Activated effector memory CD4-positive, alpha-beta T cell treated with Interleukin-2 at 50 U/mL for 16 hours (primary cell): ENCODE data around the gene EVX2.

Experiments used
- DNase-seq: peaks from one replicate; pipeline ENCODE4 v3.0.0-alpha.2; 2020

Gene EVX2

GRCh38 chr2:176081376-176081836 lies 2.4 kb downstream of the EVX2 start:
- no peak for DNase-seq

- no peak for DNase-seq
These were observed 3.0 kb downstream of the EVX2 start for GRCh38 chr2:176080540-176081375.

DNA sequence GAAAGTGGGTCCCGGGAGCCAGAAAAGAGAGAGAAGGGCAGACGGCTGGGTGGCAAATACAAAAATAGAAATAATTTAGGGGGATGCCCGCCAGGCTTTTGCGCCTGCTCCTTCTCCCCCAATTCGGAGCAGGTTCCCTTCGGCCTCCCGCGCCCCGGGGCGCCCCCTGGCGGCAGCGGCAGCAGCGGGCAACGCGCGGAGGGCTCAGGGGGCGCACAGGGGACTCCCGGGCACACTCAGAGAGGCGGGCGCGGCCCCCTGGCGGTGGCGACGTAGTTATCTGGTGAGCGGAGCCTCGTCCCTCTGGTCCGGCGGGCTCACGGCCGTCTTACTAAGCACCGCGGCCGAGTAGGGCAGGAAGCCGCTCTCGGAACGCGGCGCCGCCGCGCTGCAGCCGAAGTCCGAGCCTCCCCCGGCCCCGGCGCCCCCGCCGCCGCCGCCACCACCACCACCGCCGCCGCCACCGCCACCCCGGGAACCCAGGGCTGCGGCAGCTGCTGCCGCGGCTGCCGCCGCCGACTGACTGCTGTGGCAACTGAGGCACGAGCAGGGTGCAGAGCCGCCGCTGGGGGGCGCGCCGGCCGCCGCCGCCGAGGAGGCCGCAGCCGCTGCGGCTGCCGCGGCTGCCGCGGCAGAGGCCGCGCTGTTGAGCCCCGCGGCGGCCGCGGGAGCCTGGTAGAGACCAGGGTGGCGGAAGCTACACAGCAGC lies 3.8 kb downstream of the EVX2 start:
- DNase-seq = no peak

- no peak for DNase-seq
These were observed 4.4 kb downstream of the EVX2 start for GRCh38 chr2:176079285-176079830.

DNA sequence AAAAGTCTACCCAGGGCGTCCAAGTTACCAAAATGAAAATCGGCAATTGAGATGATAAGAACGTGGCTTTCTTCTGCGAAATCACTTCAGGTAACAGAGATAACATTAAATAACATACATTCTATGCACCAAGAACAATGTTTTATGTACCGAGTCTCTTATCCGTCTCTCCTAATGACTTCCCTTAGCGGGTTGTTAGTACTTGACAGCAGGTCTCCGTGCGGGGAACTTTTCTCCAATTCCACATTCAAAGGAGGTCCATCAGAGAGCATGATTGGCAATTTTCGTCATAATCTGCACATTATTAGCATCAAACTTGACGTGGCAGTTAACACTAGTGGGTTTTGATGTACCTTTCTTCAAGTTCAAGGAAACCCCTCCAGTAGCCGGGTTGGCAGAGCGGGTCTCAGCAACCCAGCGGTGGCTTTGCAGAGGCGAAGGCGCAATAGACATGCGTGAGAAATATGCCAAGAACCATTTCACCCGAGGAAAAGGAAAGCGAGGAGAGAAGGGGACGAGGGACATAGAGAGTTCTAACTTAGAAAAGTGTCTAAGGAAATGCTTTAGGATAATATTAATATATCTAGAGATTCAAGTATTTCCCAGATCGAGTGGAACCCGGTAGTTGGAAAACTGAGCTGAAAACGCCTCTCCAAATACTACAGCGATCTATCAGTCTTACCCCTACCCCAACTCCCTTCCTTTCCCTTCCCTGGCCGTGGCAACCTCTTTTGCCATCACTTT lies 5.0 kb downstream of the EVX2 start:
- DNase-seq = no peak

GRCh38 chr2:176076796-176077195 lies 7.0 kb downstream of the EVX2 start:
- DNase-seq = no peak

DNA sequence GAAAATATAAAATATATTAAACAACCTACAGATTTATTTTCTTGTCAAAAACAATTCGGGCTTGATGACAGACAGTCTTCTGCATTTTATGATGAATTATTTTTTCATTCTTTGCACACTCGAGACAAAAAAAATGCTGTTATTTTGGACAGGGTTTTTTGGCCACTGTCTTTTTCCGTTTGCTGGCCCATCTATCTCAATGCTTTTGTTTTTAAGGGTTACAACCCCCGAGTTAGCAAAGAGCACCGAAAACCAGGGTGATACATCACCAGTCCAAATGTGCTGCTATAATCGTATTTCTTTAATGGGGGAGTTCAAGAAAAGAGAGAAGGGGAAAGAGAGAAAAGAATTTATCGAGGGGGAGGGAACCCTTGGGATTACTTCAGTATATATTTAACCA lies 7.7 kb downstream of the EVX2 start:
- no peak for DNase-seq

DNA sequence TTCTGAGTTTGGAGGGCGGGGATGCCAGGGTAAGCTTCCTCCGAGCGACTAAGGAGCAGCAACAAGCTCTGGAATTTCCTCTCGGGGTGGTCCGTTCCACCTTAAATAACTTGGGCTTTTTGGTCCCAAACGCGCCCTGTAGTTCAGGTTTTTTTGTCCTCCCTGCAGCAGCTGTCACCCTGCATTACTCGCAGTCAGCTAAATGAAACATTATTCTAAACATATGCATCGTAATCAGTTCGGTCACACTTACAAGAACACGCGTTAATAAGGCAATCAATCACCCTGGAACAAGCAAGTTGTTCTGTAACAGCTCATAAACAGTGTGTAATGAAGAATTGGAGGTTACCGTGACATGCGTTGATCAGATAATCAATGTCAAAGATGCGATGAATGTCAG lies 8.3 kb downstream of the EVX2 start:
- no peak for DNase-seq

DNA sequence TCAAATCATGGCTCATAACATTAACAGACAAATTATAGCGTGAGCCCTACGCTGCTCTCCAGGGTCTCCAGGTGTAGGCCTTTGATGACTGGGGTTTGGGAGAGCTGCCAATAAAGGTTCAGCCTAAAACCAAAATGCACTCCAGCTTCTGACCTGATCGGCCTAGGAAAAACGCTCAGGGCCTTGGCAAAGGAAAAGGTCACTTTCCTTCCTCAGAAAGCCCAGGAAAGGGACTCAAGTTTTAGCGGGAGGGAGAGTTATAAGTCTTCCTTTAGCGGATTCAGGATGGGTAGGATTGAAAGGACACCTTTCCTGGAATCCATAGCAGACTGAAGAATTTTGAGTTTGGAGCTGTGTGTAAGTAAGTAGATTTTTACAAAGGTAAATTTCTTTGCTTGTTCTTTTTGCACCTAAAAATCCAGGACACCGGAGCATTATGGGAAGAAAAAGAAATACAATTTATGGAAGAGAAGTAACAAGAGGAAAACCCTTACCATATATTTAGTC lies 8.8 kb downstream of the EVX2 start:
- no peak for DNase-seq

DNA sequence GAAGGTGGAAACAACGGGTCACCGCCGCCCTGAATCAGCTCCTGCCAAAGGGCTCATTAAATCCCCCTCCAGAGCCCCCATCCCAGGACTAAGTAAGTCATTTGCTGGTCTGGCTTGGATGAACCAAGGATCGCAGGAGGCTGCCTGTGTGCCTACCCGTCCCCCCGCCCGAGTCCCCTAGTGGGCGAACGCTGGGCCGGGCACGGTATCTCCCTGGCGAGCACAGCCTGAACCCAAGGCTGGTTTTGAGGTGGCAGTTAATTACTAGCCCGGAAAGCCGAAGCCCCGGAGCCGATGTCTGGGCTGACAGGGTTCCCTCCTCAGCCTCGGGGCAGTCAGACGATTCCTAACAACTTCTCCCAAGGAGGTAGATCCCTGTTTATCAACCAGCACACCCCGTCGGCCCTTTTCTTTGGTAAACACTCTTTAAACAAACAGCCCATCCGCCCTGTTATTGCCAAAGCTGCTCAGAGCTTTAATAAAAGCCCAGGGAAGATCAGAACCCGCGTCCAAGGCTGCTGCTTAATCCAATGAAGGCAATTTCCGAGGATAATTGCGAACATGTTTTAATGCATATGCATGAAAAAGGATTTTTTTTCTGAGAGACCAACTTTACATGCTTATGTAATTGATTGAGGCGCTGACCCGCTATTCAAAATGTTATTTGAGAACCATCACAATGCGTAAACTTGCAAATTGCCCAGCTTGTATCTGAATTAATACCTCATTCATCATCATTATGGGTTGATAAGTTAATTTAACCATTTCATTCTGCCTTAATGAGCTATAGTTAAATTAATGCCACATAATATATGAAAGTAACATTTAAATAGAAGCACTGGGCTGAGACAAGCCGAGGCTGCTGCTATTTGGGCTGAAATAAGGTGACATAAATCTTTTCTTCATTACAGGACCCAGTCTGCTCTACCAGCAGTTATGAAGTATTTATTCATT lies 10.5 kb downstream of the EVX2 start:
- DNase-seq = no peak

- no peak for DNase-seq
These were observed 11.5 kb downstream of the EVX2 start for GRCh38 chr2:176072292-176072669.

DNA sequence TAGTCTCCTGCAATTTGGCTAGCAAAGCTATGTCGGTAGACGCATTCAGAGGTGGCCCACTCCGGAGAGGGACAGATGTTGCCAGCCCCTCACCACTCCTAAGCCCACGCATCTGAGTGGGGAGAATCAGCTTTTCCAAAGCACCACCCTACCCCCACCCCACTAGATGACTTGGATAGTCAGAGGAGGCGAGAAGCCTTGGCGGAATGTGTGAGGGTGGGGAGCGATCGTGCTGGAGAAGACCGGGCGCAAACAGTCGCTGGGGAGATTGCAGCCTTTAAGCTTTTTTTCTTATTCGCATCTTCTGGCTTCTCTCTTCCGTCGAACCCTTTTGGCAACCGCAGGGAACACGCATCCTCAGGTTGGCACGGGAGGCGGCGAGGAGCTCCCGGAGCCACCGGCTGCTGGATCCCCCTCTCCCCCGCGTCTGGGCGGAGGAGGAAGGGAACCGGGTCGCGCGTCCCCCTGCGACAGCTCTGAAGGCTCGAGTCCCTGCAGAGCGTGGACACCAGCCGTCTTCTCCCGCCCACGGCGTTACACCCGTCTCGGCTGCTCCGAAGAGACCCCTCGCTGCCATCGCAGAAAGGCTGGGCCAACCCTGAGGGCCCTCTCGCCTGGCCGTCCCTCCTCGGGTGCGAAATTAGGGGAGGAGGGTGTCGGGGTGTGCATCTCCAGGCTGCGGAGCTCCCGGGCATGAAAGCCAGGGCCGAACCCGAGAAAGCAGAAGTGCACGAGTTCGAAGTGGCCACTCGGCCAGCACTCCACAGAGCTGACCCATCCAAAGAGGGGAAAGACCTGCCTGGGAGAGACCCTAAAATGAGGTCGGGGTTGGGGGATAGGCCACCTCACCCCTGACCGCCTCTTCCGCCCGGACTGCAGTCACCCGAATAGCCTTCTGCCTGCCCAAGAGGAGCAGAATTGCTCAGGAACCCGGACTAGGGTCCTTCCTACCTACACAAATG lies 12.2 kb downstream of the EVX2 start:
- no peak for DNase-seq

DNA sequence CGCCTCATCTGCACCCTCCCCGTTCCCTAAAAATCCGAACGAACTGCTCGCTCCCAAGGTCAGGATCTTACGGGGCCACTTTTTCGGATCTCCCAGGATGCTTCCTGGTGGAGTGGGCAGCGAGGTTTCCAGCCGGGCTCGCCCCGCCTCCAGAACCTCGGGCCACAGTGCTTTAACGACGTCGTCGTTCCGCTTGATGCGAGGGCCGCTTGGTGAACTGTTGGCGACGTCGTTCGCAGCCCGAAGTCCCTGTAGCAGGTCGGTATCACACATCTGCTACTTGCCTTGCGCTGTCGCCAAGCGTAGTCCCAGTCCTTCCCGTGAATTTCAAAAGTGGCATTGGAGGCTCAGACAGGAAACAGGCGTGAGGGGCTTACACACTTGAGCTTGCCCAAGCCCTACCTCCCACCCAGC lies 15.3 kb downstream of the EVX2 start:
- no peak for DNase-seq

- no peak for DNase-seq
These were observed 16.0 kb downstream of the EVX2 start for GRCh38 chr2:176067589-176068418.

- no peak for DNase-seq
These were observed 16.8 kb downstream of the EVX2 start for GRCh38 chr2:176066645-176067588.

DNA sequence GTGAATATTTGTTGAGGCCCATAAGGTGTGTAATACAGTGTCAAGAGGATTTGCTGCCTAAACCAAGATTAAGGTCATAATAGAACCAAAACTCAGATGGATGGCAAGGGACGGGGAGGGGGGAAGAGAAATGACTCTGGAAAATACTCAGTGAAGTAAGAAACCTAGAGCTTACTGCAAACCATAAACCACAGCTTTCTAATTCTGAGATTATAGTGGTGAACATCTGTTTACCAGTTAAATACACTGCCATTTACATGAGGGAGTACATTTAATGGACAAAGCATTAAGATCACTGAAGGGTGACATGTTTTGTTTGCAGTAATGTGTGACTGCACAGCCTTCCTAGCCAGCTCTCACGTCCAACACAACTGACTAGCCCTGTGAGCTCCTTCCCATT lies 19.8 kb downstream of the EVX2 start:
- DNase-seq = no peak

DNA sequence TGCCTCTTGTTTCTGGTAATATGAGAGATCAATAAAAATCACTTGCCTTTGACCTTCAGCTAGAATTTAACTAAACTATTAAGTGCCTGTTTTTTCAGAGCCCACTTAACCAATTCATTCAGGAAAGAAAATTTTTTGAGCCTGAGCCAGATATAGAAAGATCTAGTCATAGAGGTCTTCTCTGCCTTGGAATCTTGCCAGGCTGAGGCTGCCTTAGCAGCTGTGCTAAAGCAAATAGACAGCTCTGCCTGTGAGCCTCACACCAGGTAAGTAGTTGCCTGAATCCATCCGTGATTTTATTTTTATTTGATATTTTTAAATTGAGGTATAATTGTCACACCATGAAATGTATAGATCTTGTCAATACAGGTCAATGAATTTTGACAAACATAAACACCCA lies 27.4 kb downstream of the EVX2 start:
- no peak for DNase-seq

GRCh38 chr2:176039375-176039774 lies 44.4 kb downstream of the EVX2 start:
- no peak for DNase-seq

DNA sequence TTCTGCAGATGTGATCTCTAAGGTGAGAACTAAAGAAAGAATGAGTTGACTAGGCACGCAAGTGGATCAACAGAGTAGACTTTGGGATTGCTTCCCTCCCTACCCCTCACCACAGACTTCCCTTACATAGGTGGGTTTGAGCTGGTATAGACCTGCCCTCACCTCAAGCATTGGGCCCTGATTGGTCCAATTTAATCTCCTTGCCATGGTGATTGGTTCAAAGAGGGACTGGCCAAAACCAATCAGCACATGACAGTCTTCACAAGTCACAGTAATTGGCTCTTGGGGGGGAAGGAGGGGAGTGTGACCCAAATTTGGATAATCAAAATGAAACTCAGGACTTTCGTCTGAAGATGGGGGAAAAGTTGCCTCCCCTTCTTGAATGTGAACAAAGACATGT lies 45.1 kb downstream of the EVX2 start:
- DNase-seq = no peak
